Tibial nerve (tissue), 4 donors: ENCODE data around the gene CCDC3.

Experiments
- EP300 ChIP-seq, 2 donors: sonication (generic); formaldehyde crosslinking; IDR thresholded peaks; one replicate each; pipeline ENCODE4 v1.6.1; 2017; ENCODE audit warnings: antibody characterized with exemption in 2 of 2, mild to moderate bottlenecking in 1 of 2
- POLR2A ChIP-seq, 2 donors: fragments of 450-650 bp; IDR thresholded peaks; one replicate each; pipeline ENCODE4 v1.6.1; 2017; ENCODE audit warnings: antibody characterized with exemption in 2 of 2, mild to moderate bottlenecking in 2 of 2, moderate library complexity in 2 of 2
- TF ChIP-seq, protein P1 (sequence below), 5 experiments: fragments of 200-600 bp in 3 of 5; fragments of 450-650 bp in 2 of 5; sonication (generic) in 3 of 5; IDR thresholded peaks; one replicate each; pipeline ENCODE4 v1.5.1; 2016 to 2019; ENCODE audit warnings: antibody characterized with exemption in 5 of 5, mild to moderate bottlenecking in 3 of 5, moderate library complexity in 2 of 5

DNA sequence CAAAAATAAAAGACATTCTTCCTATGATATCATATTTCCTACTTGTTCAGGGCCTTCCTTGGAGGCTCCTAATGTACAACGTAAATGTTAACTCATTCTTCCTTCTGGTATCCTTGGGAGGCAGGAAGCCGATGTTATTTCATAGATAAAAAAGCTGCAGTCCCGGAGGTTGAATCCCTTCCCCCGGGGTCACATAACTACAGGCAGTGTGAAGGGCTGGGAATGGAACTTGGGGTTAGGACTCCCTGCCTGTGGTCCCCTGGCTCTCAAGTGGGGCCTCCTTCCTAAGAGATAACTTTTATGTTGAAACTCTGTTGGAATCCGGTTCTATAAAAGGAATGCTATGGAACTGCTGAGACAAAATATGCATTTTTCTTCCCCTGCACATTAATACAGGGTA lies 14.9 kb upstream of the CCDC3 start:
- TF ChIP-seq POLR2A (IDR thresholded peaks at IDR 0.05) (no peak), EP300 (IDR thresholded peaks at IDR 0.05) (no peak)
- TF ChIP-seq, protein P1, sequence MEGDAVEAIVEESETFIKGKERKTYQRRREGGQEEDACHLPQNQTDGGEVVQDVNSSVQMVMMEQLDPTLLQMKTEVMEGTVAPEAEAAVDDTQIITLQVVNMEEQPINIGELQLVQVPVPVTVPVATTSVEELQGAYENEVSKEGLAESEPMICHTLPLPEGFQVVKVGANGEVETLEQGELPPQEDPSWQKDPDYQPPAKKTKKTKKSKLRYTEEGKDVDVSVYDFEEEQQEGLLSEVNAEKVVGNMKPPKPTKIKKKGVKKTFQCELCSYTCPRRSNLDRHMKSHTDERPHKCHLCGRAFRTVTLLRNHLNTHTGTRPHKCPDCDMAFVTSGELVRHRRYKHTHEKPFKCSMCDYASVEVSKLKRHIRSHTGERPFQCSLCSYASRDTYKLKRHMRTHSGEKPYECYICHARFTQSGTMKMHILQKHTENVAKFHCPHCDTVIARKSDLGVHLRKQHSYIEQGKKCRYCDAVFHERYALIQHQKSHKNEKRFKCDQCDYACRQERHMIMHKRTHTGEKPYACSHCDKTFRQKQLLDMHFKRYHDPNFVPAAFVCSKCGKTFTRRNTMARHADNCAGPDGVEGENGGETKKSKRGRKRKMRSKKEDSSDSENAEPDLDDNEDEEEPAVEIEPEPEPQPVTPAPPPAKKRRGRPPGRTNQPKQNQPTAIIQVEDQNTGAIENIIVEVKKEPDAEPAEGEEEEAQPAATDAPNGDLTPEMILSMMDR (IDR thresholded peaks at IDR 0.05): no peak
